ENCODE data around the gene DLL4.

GRCh38 chr15:40960925-40961324 lies 31.8 kb downstream of the DLL4 start:
- TF ChIP-seq CTCF (IDR thresholded peaks at IDR 0.05) (no peak), POLR2A (IDR thresholded peaks at IDR 0.05) (no peak)
